ENCODE data around the gene SH3GLB2. TPM values are rescaled to one million over a fixed set of nuclear protein-coding genes. Genes with fewer than 3 reads are reported as not detected.

The SH3GLB2 gene
- 38.4 and 44.7 TPM in 2 replicates for total RNA-seq

DNA sequence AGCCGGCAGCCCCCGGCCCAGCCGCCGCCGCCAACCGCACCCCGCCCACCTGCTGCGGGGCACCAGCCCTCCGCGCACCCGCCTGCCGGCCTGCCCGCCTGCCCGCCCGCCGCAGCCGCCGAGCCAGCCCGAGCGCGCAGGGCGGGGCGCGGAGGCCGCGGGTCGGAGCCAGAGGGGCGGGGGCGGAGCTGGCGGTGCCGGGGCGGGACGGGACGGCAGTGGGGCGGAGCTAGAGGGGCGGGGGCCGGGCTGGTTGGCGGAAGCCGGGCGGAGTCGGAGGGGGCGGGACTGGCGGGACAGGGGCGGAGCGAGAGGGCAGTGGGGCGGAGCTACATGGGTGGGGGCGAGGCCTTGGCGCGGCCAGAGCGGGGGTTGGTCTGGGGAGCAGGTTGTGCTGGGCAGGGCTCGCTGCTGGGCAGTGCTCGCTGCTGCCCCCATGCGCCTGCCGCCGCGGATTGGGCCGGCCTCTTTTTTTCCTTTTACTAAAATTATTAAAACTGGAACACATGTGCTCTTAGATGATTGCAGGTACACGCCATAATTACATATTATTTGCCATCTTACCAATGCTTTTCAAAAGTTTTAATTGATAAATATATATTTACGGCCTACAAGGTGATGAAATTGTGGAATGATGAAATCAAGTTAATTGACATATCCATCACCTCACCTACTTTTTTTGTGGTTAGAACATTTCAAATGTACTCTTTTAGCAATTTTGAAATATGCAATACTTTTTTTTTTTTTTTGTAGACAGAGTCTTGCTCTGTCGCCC lies at the start of gene SH3GLB2:
TSS of gene SH3GLB2 (minus strand) at position 140 of the 775 bp plus-strand sequence. CDS start 177 bp downstream, outside the sequence.

DNA sequence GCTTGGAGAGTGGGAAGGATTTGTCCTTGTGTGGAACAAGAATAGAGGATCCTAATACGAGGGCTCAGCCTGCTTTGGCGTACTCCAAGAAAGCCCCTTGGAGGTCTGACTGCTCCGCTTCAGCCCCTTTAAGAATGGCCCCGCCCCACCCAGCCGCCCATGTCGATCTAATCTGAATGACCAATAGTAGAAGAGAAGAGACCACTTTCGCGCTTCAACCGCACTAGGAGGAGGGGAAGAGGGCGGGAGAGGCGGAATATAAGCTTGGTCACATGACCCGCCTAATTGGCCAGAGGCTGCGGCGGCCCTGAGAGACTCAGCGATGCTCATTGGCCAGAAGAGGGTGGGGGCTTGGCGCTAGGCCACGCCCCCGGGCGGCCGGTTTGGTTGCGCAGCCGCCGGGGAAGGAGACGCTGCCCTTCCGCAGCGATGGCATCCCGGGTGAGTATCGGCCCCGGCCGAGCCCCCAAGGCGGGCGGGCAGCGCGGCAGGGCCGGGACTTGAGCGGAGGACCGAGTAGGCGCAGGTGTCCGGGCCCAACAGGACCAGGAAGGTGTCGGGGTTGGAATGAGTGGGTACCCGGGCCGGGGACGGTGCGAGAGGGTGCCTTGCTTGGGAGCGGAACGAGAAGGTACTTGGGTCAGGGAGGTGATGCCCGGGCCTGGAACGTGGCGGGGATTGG lies 8.3 kb upstream of the SH3GLB2 start, which contains the start of gene MIGA2:
TSS of gene MIGA2 (plus strand) at position 386 of the 682 bp plus-strand sequence. CDS start 3,969 bp downstream, outside the sequence.

Other genes starting within 250 kb of the SH3GLB2 start
- gene TBC1D13, start 241.1 kb downstream of the SH3GLB2 start, total RNA-seq = 20.5 and 22.1 TPM in 2 replicates
- gene ENDOG, start 209.8 kb downstream of the SH3GLB2 start, total RNA-seq = 18.3 and 20.5 TPM in 2 replicates
- gene SPOUT1, start 198.5 kb downstream of the SH3GLB2 start, total RNA-seq = 20.5 and 22.8 TPM in 2 replicates
- gene KYAT1, start 146.4 kb downstream of the SH3GLB2 start, total RNA-seq = 8.5 and 9.0 TPM in 2 replicates
- 118 and 154 TPM in 2 replicates for gene LRRC8A, start 146.2 kb downstream of the SH3GLB2 start, total RNA-seq
- gene PHYHD1, start 107.3 kb downstream of the SH3GLB2 start, total RNA-seq = 0.79 and 1.3 TPM in 2 replicates
- 20.5 and 25.9 TPM in 2 replicates for gene DOLK, start 80.7 kb downstream of the SH3GLB2 start, total RNA-seq
- 76.3 and 85.9 TPM in 2 replicates for gene NUP188, start 80.6 kb downstream of the SH3GLB2 start, total RNA-seq
- 18.2 and 24.1 TPM in 2 replicates for gene MIGA2, start 8.3 kb upstream of the SH3GLB2 start, total RNA-seq
- gene DOLPP1, start 52.8 kb upstream of the SH3GLB2 start, total RNA-seq = 12.6 and 12.9 TPM in 2 replicates
- gene CRAT, start 82.5 kb upstream of the SH3GLB2 start, total RNA-seq = 27.6 and 27.7 TPM in 2 replicates
- 82.3 and 87.6 TPM in 2 replicates for gene PTPA, start 83.1 kb upstream of the SH3GLB2 start, total RNA-seq
- 5.5 and 7.6 TPM in 2 replicates for gene IER5L, start 149.9 kb upstream of the SH3GLB2 start, total RNA-seq